KOPT-K1 (cell line): ENCODE results near the gene XKR8.

Experiments used
- H3K27ac ChIP-seq: fragments of 200-600 bp; sonication (generic); 2 replicates; pipeline ENCODE4 v1.5.1; 2016; ENCODE audit warnings: antibody characterized with exemption, mild to moderate bottlenecking, low read depth, low read length; ENCODE audit not compliant: poor library complexity, severe bottlenecking
- H3K36me3 ChIP-seq: fragments of 200-600 bp; sonication (generic); 2 replicates; pipeline ENCODE4 v1.5.1; 2017; ENCODE audit warnings: antibody characterized with exemption, mild to moderate bottlenecking, low read length, moderate library complexity; ENCODE audit not compliant: insufficient read depth
- H3K9me3 ChIP-seq: fragments of 200-600 bp; sonication (generic); 2 replicates; pipeline ENCODE4 v1.5.1; 2017; ENCODE audit warnings: antibody characterized with exemption, low read length, mild to moderate bottlenecking; ENCODE audit not compliant: insufficient read depth, poor library complexity, severe bottlenecking

XKR8 gene

GRCh38 chr1:27959792-27960603, at the start of gene XKR8:
TSS of gene XKR8 (plus strand) at chr1:27959973. CDS start at chr1:27960070, 97 bp downstream.
- H3K9me3 ChIP-seq = no peaks in the 10 kb centered on the region
- H3K27ac ChIP-seq = peak within 1 kb of the TSS; percentile 57
- H3K36me3 ChIP-seq = peaks cover 13% of the 10 kb centered on the region; the same call in 1 of the 2 replicates

- Histone ChIP-seq H3K36me3 (peaks cover 55% of the 10 kb centered on the region), H3K9me3 (peaks cover 5% of the 10 kb centered on the region), H3K27ac (no peak overlapping the region)
Measured at GRCh38 chr1:27912429-27912828, 47.3 kb upstream of the XKR8 start.

DNA sequence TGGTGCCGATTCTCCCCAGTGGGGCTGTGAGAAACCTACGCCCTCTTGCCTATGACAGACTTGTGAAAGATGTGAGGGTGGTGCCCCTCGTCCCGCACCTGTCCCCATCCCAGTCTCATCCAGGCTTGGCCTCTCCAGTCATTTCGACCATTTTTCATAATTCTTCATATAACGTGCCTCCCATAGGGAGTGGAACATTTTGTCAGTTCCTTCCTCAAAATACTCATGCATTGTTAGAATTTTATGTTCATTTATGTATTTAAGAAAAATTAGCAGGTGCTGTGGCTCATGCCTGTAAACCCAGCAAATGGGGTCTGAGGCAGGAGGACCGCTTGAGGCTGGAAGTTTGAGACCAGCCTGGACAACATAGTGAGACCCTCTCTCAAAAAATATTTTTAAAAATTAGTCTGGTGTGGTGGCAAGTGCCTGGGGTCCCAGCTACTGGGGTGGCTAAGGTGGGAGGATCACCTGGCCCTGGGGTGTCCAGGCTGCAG, 44.6 kb upstream of the XKR8 start:
- H3K27ac ChIP-seq = peak overlapping the region; percentile 9
- H3K36me3 ChIP-seq = peaks cover 28% of the 10 kb centered on the region
- peaks cover 5% of the 10 kb centered on the region for H3K9me3 ChIP-seq

DNA sequence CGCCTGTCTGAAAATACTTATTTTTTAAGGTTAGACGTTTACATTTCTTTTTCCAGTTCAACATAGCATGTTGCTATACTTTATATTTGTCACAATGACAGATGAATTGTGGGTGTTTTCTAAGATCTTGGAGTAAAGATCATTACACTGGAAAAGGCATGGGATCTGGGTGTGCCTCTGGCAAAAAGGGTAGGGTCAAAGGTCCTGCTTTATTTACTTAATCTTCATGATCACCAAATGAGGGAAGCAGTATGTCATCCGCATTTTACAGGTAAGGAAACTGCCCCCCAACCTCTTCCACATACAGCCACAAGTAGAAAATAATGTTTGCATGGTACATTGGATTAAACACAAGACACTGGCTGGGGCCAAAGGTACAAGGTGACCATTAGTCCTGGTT, 37.5 kb upstream of the XKR8 start:
- Histone ChIP-seq H3K27ac (no peak overlapping the region), H3K36me3 (no peaks in the 10 kb centered on the region), H3K9me3 (no peaks in the 10 kb centered on the region)

GRCh38 chr1:27928216-27928954, 31.4 kb upstream of the XKR8 start:
- no peaks in the 10 kb centered on the region for H3K9me3 ChIP-seq
- H3K36me3 ChIP-seq = no peaks in the 10 kb centered on the region
- no peak overlapping the region for H3K27ac ChIP-seq

DNA sequence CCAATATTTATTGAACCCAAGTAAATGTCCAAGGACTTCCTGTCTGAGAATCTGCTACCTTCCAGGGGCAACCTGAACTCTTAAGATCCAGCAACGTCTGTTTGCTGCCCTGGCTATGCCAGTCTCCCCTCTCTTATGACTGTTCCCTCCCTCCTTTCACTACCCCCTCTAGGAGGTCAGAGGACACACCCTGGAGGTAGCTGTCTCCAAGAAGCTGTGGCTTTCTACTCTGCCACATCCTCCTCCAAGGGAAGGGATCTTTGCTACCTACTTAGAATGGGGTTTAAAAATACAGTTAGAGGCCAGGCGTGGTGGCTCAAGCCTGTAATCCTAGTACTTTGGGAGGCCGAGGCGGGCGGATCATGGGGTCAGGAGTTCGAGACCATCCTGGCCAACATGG, 28.6 kb upstream of the XKR8 start:
- H3K27ac ChIP-seq = no peak overlapping the region
- no peaks in the 10 kb centered on the region for H3K36me3 ChIP-seq
- H3K9me3 ChIP-seq = no peaks in the 10 kb centered on the region

DNA sequence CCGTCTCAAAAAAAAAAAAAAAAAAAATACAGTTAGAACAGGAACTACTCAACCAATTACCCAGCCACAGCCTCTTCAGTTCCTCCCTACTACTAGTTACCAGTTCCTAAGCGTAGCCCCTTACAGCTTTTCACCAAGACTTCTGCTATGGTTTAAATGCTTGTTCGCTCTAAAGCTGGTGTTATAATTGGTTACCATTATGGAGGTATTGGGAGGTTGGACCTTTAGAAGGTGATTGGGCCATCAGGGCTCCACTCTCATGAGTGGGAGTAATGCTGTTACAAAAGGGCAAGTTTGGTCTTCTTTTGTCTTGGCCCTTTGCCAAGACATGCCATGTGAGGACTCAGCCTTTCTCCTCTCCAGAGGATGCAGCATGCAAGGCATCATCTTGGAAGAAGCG, 28.0 kb upstream of the XKR8 start:
- H3K9me3 ChIP-seq = no peaks in the 10 kb centered on the region
- no peaks in the 10 kb centered on the region for H3K36me3 ChIP-seq
- H3K27ac ChIP-seq = no peak overlapping the region

DNA sequence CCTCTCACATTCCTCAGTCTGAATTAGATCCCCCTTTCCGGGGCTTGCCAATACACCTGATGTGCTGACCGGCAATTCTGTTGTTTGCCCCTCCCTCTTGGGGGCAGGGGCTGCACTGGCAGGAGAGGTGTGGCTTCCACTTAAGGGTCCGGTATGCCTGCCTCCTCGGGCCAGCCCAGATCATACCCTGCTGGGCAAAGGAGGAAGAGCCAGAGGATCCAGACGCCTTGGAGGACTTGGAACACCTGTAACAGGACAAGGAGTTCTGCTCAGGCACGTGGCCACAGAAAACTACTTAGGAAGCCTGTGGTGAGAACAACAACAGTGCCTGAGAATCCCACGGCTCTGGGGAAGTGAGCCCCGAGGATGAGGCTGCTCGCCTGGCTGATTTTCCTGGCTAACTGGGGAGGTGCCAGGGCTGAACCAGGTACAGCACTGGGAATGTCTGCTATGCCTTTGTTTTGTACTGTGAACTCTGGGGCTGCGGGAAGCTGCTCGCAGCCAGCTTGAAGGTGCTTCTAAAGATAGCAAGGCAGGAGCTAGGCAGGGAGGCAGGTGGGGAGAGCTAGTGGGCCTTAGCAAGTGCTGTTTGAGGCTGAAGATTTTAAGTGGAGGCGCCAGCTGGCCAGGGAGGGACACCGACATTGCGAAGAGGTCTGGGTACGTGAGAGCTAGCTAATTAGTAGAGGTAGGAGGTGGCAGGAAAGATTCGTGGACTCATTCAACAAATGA, 24.8 kb upstream of the XKR8 start, which contains the start of gene SMPDL3B:
Gene SMPDL3B, plus strand, starts transcription at position 183 of the 732 bp plus-strand sequence. Its CDS starts 184 bp downstream, at position 367.
- Histone ChIP-seq H3K9me3 (no peaks in the 10 kb centered on the region), H3K27ac (no peak within 1 kb of the TSS), H3K36me3 (no peaks in the 10 kb centered on the region)

DNA sequence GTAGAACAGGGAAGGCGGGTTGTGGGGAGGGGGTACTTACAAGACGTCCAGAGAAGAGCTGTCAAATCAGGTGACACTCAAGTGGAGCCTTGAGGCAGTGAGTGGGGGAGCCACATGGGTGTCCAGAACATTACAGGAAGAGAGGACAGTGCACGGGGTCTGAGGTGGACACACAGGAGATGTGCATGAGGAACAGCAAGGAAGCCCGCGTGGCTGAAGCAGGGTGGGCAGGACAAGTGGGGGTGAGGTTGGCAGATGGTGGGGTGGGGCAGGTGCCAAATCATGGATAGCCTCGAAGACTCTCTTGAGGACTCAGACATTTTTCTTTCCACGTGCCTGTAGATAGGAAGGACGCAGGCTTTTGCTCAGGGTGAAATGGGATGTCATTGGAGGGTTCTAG, 24.1 kb upstream of the XKR8 start:
- H3K9me3 ChIP-seq = no peaks in the 10 kb centered on the region
- H3K27ac ChIP-seq = no peak overlapping the region
- no peaks in the 10 kb centered on the region for H3K36me3 ChIP-seq

DNA sequence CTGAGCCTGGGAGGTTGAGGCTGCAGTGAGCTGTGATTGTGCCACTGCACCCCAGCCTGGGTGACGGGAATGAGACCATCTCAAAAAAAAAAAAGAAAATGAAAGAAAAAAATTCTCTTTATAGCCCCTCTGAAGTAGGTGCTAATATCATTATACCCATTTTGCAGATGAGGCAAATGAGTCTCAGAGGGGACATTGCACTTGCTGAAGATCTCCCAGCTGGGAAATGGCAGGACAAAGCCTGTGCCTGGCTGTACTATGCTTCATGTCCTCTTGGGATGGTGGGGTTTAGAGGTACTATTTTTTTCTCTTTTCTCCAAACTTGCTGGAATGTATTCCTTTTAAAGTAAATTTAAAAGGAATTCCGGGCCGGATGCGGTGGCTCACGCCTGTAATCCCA, 23.4 kb upstream of the XKR8 start:
- H3K27ac ChIP-seq = no peak overlapping the region
- no peaks in the 10 kb centered on the region for H3K36me3 ChIP-seq
- H3K9me3 ChIP-seq = no peaks in the 10 kb centered on the region

GRCh38 chr1:27937524-27937836, 22.3 kb upstream of the XKR8 start:
- Histone ChIP-seq H3K36me3 (no peaks in the 10 kb centered on the region), H3K27ac (no peak overlapping the region), H3K9me3 (no peaks in the 10 kb centered on the region)

DNA sequence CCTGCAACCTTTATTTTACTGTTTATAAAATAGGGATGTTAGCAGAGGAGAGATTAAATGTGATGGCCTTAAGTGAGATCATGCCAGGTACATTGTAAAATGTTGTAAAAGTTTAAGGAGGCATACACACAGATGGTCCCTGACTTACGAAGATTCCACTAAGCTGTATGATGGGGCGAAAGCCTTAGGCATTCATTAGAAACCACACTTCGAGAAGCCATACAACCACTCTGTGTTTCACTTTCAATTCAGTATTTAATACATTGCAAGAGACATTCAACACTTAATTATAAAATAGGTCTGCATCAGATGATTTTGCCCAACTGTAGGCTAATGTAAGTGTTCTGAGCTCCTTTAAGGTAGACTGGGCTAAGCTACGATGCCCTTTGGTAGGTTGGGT, 21.3 kb upstream of the XKR8 start:
- no peaks in the 10 kb centered on the region for H3K36me3 ChIP-seq
- H3K27ac ChIP-seq = no peak overlapping the region
- no peaks in the 10 kb centered on the region for H3K9me3 ChIP-seq

- Histone ChIP-seq H3K27ac (no peak overlapping the region), H3K36me3 (no peaks in the 10 kb centered on the region), H3K9me3 (no peaks in the 10 kb centered on the region)
Measured at GRCh38 chr1:27940297-27940696, 19.5 kb upstream of the XKR8 start.

DNA sequence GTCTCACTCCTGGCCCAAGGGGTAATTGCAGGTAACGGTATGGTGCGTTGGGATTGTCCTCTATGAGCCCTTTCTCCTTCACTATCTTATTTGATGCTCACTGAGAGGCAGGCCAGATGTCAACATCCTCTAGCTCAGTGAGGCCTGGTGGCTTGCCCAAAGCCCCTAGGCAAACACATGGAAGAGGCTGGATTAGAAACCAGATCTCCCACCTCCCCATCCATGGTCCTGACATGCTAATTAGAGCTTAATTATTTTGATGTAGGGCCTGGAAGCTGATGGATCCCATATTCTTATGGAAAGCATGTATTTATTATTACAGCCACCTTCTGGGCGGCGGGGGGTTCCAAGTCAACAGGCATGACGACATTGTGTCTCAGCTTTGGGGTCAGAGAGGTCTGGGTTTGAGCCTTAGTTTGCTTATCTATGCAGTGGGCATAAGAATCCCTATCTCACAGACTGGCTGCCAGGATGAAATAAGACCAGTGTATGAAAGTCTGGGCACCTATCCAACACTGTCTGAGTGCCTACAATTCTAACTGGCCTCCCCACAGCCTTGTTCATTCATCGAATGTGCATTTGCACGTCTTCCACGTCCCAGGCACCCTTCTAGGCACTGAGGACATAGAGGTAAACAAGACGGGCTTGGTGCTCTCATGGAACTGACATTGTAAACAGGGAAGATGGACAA, 18.8 kb upstream of the XKR8 start:
- Histone ChIP-seq H3K36me3 (no peaks in the 10 kb centered on the region), H3K27ac (no peak overlapping the region), H3K9me3 (no peaks in the 10 kb centered on the region)
